BLaER1 (cell line): ENCODE data around the gene MEST.

Experiments
- H3K27ac ChIP-seq: shearing (Covaris generic); formaldehyde crosslinking; 2 replicates; pipeline ENCODE4 v1.8.1; 2022
- H3K27me3 ChIP-seq: shearing (Covaris generic); formaldehyde crosslinking; 2 replicates; pipeline ENCODE4 v1.8.1; 2022
- H3K36me3 ChIP-seq: shearing (Covaris generic); formaldehyde crosslinking; 2 replicates; pipeline ENCODE4 v1.8.1; 2022
- H3K4me1 ChIP-seq: shearing (Covaris generic); formaldehyde crosslinking; 2 replicates; pipeline ENCODE4 v1.8.1; 2022
- H3K4me2 ChIP-seq: shearing (Covaris generic); formaldehyde crosslinking; 2 replicates; pipeline ENCODE4 v1.8.1; 2022
- H3K4me3 ChIP-seq: shearing (Covaris generic); formaldehyde crosslinking; 2 replicates; pipeline ENCODE4 v1.8.1; 2022
- H3K9ac ChIP-seq: shearing (Covaris generic); formaldehyde crosslinking; 2 replicates; pipeline ENCODE4 v1.8.1; 2022
- H3K9me3 ChIP-seq: shearing (Covaris generic); formaldehyde crosslinking; 2 replicates; pipeline ENCODE4 v1.8.1; 2022
- H4K20me1 ChIP-seq: shearing (Covaris generic); formaldehyde crosslinking; 2 replicates; pipeline ENCODE4 v1.8.1; 2022
- Cebpa-rat ChIP-seq: shearing (Covaris generic); IDR thresholded peaks from 2 replicates; pipeline ENCODE4 v1.8.1; 2022

Gene MEST

DNA sequence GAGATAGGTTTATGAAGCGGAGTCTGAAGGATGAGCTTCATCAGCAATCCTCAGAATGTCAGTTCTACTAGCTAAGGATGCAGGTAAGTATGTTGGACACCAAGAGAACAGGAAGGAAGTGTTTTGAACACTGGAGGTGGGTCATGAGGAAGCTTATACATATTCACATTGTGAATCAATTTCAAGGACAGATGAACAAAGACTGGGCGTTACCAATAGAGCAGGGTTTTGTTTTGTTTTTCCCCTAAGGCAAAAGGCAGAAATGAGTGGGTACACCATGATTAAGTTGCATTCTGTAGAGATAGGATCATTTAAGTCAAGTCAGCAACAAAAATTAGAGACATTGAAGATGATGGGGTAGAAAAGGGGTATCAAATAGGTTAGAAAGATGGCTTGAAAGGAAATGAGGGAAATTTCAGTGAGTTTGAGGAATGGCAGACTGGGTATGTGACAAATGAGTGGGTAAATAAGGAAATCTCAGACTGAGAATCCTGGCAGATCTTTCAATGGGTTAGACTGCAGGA is 51.7 kb downstream of the MEST start:
- no peaks in the 10 kb centered on the region for H4K20me1 ChIP-seq
- H3K4me1 ChIP-seq = no peaks in the 10 kb centered on the region
- H3K9me3 ChIP-seq = no peaks in the 10 kb centered on the region
- H3K27ac ChIP-seq = no peak overlapping the region
- no peak overlapping the region for H3K4me3 ChIP-seq
- H3K9ac ChIP-seq = no peak overlapping the region
- no peaks in the 10 kb centered on the region for H3K27me3 ChIP-seq
- peaks cover 5% of the 10 kb centered on the region; the same call in 1 of the 2 replicates for H3K36me3 ChIP-seq
- no peak for TF ChIP-seq Cebpa-rat
- no peak overlapping the region for H3K4me2 ChIP-seq

DNA sequence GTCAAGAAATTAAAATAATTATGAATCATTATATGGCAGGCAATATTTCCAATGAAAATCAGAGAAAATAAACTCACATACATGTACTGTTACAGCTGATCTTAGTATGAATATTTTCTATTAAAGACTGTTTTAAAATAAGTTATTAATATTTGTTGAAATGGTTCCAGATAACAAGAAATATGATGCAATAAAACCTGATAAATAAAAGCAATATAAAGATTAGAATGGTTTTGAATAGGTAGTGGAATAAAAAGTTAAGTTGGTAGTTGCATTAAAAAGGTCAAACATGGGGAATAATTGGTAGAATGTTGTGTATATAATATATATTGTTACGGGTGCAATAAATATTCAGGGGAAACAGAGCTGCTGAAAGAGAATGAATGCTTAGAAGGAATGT is 52.5 kb downstream of the MEST start:
- no peaks in the 10 kb centered on the region for H3K9me3 ChIP-seq
- H3K4me1 ChIP-seq = no peaks in the 10 kb centered on the region
- peaks cover 5% of the 10 kb centered on the region; the same call in 1 of the 2 replicates for H3K36me3 ChIP-seq

DNA sequence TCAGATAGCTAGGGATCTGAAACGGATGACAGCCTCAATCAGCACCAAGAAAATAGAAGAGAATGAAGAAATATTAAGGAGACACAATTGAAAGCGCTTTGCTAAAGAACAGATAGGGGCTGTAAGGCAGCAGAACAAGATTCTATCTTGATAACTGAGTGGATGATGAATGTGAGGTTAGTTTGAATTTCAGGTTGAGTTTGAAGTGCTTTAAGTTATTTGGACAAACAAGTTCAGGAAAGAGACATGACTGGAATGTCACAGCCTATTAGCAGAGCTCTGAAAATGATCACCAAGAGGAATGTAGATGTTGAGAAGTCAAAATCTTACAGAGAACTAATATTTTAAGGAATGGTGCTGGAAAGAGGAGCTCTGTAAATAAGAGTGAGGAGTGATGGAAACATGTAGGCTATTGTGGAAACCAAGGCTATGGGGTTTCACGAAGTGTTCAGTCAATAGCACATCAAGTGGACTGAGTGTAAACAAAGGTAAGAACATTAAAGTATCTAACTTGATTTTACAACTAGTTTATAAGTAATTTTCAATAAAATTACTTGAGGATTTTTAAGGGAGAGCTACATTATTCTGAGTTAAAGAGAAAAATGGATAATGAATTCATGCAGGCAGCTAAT is 61.6 kb downstream of the MEST start:
- H3K4me2 ChIP-seq = no peak overlapping the region
- no peak for TF ChIP-seq Cebpa-rat
- H3K9ac ChIP-seq = no peak overlapping the region
- H3K4me3 ChIP-seq = no peak overlapping the region
- no peaks in the 10 kb centered on the region for H3K4me1 ChIP-seq
- no peaks in the 10 kb centered on the region for H4K20me1 ChIP-seq
- H3K27me3 ChIP-seq = no peaks in the 10 kb centered on the region
- no peak overlapping the region for H3K27ac ChIP-seq
- H3K9me3 ChIP-seq = no peaks in the 10 kb centered on the region
- H3K36me3 ChIP-seq = peaks cover 11% of the 10 kb centered on the region; the same call in 1 of the 2 replicates

More for the DNA sequence above, 52.5 kb downstream of the MEST start:
- H4K20me1 ChIP-seq = no peaks in the 10 kb centered on the region
- no peak overlapping the region for H3K9ac ChIP-seq
- H3K27ac ChIP-seq = no peak overlapping the region
- TF ChIP-seq Cebpa-rat = no peak
- no peak overlapping the region for H3K4me2 ChIP-seq
- no peak overlapping the region for H3K4me3 ChIP-seq
- no peaks in the 10 kb centered on the region for H3K27me3 ChIP-seq

DNA sequence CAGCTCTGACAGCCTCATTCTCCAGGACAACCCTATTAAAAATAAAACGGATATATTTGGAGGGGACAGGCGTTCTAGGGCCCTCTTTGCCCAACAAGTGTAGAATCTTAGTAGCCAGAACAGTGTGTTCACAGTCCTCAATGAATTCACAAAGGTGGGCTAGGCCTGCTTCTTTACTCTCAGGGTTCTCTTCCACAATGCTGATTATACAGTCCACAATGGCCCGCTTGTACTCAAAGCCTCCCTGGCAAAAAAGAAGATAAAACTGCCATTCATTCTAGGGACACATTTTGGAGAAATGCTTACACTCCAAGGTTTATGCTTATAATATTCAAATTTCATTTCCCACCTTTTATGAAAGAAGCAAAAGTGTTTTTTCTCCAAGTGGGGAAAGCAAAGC is 62.6 kb downstream of the MEST start:
- H3K9ac ChIP-seq = no peak overlapping the region
- TF ChIP-seq Cebpa-rat = no peak
- no peaks in the 10 kb centered on the region for H3K9me3 ChIP-seq
- no peak overlapping the region for H3K4me2 ChIP-seq
- H3K27ac ChIP-seq = no peak overlapping the region
- no peaks in the 10 kb centered on the region for H3K27me3 ChIP-seq
- no peaks in the 10 kb centered on the region for H4K20me1 ChIP-seq
- peaks cover 11% of the 10 kb centered on the region; the same call in 1 of the 2 replicates for H3K36me3 ChIP-seq
- H3K4me1 ChIP-seq = no peaks in the 10 kb centered on the region
- no peak overlapping the region for H3K4me3 ChIP-seq
